Measurements from ENCODE around the gene C5orf63. TPM values are rescaled to one million over a fixed set of nuclear protein-coding genes. Genes with fewer than 3 reads are reported as not detected.

Gene C5orf63
- total and polyA plus RNA-seq, 2 donors (not counting 3 experiments of a cell fraction or from before 2014, with no cell fraction given): 1.4 to 5.3 TPM

- DNase-seq (ENCODE audit: low read depth, low spot score): no peak
Observed at GRCh38 chr5:127031147-127031862, 42.0 kb downstream of the C5orf63 start.

More at GRCh38 chr5:127031147-127031862, 42.0 kb downstream of the C5orf63 start:
- Histone ChIP-seq H2AFZ (ENCODE audit: low read depth, low read length) (peak overlapping the region; percentile 81), H3K9me1 (replicated peaks; ENCODE audit: control insufficient read depth, extremely low read depth, insufficient read depth, low read length) (no peaks in the 10 kb centered on the region), H3K27me3 (ENCODE audit: control insufficient read depth in 2 of 2, insufficient read depth in 2 of 2, low read length in 2 of 2) (no peaks in the 10 kb centered on the region), H3K4me3 (replicated peaks in 1 of 3; ENCODE audit: insufficient read depth in 1 of 3, low read depth in 1 of 3, low read length in 3 of 3) (peak overlapping the region; percentile 50 to 83 (median 63)), H3K36me3 (ENCODE audit: control insufficient read depth in 2 of 2, extremely low read depth in 1 of 2, insufficient read depth in 2 of 2, low read length in 2 of 2) (no peaks in the 10 kb centered on the region), H3K9me3 (replicated peaks; ENCODE audit: control insufficient read depth, insufficient read depth, low read length) (no peaks in the 10 kb centered on the region), H3K27ac (ENCODE audit: insufficient read depth, low read depth, low read length) (peak overlapping the region; percentile 78), H4K20me1 (replicated peaks; ENCODE audit: control insufficient read depth, extremely low read depth, insufficient read depth, low read length) (no peaks in the 10 kb centered on the region), H3K4me1 (ENCODE audit: control insufficient read depth, extremely low read depth, insufficient read depth, low read length) (peaks cover 11% of the 10 kb centered on the region), H3K4me2 (ENCODE audit: insufficient read depth, low read length) (peak overlapping the region; percentile 84), H3K79me2 (ENCODE audit: control insufficient read depth, insufficient read depth, low read length) (peaks cover 39% of the 10 kb centered on the region), H3K9ac (replicated peaks; ENCODE audit: extremely low read depth, insufficient read depth, low read length) (peak overlapping the region; percentile 73)
- POLR2A ChIA-PET: interaction anchor here (1.0 to 1.2 kb wide), 2 partner anchors 9 to 253 kb away, joined by 3 to 5 read pairs; no protein-coding TSS in a partner anchor
- CTCF ChIA-PET: interaction anchor here (0.6 to 1.6 kb wide), 11 partner anchors 10 to 253 kb away, joined by 3 to 7 read pairs (median 4); no protein-coding TSS in a partner anchor
- no TSS peak for BruUV-seq (replicated peaks)
- dilution Hi-C loops (cut with MboI; ENCODE audit: extremely low pct_ligation_motif_present, low sequenced_read_pairs) (no loop called here), intact Hi-C loops (cut with micrococcal nuclease) (loop anchor here (2.0 kb wide), 1 partner anchor 259 kb away; the partner anchor contains the start of gene MEGF10)
- TF ChIP-seq FOS (IDR thresholded peaks at IDR 0.05; ENCODE audit: borderline replicate concordance, insufficient read depth, low read length): no peak
- TF ChIP-seq MYC (IDR thresholded peaks at IDR 0.05; ENCODE audit: low read depth, low read length): no peak
- no peak for TF ChIP-seq EZH2 (IDR thresholded peaks at IDR 0.05; ENCODE audit: borderline replicate concordance, low read depth, low read length, severe bottlenecking)
- no peak for TF ChIP-seq GATA2 (IDR thresholded peaks at IDR 0.05; ENCODE audit: insufficient read depth, insufficient read length, low read depth, low read length)
- no peak for TF ChIP-seq MAX (IDR thresholded peaks at IDR 0.05; ENCODE audit: insufficient read depth, insufficient read length)
- no peak for TF ChIP-seq POLR2A (IDR thresholded peaks at IDR 0.05; ENCODE audit: low read depth, low read length)
- TF ChIP-seq, protein P1, sequence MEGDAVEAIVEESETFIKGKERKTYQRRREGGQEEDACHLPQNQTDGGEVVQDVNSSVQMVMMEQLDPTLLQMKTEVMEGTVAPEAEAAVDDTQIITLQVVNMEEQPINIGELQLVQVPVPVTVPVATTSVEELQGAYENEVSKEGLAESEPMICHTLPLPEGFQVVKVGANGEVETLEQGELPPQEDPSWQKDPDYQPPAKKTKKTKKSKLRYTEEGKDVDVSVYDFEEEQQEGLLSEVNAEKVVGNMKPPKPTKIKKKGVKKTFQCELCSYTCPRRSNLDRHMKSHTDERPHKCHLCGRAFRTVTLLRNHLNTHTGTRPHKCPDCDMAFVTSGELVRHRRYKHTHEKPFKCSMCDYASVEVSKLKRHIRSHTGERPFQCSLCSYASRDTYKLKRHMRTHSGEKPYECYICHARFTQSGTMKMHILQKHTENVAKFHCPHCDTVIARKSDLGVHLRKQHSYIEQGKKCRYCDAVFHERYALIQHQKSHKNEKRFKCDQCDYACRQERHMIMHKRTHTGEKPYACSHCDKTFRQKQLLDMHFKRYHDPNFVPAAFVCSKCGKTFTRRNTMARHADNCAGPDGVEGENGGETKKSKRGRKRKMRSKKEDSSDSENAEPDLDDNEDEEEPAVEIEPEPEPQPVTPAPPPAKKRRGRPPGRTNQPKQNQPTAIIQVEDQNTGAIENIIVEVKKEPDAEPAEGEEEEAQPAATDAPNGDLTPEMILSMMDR (IDR thresholded peaks at IDR 0.05; ENCODE audit: extremely low read depth in 1 of 2, insufficient read depth in 1 of 2, low read depth in 1 of 2, low read length in 2 of 2): no peak
- TF ChIP-seq JUN (IDR thresholded peaks at IDR 0.05; ENCODE audit: borderline replicate concordance, insufficient read depth, insufficient read length, low read depth): no peak
- no peak for TF ChIP-seq POLR2AphosphoS5 (IDR thresholded peaks at IDR 0.05; ENCODE audit: insufficient read depth, low read depth, low read length)
- FAIRE-seq: no peak
